Colonic mucosa (tissue), 4 donors: ENCODE data around the gene CAMSAP1. TPM values are rescaled to one million over a fixed set of nuclear protein-coding genes. Genes with fewer than 3 reads are reported as not detected.

Experiments used
- DNase-seq: peaks from one replicate; pipeline ENCODE4 v3.0.0-alpha.2; 2020
- H3K27ac ChIP-seq: fragments of 200-600 bp; one replicate; pipeline ENCODE4 v1.8.0; 2021
- H3K27me3 ChIP-seq: fragments of 200-600 bp; one replicate; pipeline ENCODE4 v1.8.0; 2021
- H3K36me3 ChIP-seq: fragments of 200-600 bp; one replicate; pipeline ENCODE4 v1.8.0; 2021
- H3K4me1 ChIP-seq: fragments of 200-600 bp; one replicate; pipeline ENCODE4 v1.8.0; 2021; ENCODE audit warnings: mild to moderate bottlenecking
- H3K4me3 ChIP-seq: fragments of 200-600 bp; one replicate; pipeline ENCODE4 v1.8.0; 2021
- H3K9ac ChIP-seq, 2 donors: one replicate each; pipeline ENCODE4 v1.7.0; 2013; ENCODE audit warnings: control low read depth in 2 of 2, low read depth in 2 of 2, low read length in 2 of 2
- H3K9me3 ChIP-seq: fragments of 200-600 bp; one replicate; pipeline ENCODE4 v1.8.0; 2021
- intact Hi-C: fragments of 100-400 bp; cut with DNase I; formaldehyde crosslinking; loops from one replicate; pipeline ENCODE4 v1.14.1; 2022
- total RNA-seq, 2 donors: library from RNA; stranded (reverse); fragmentation: NEBNext Ultra II Directional in 1 of 2; extraction: Animal tissue kit (Norgen Biotek cat#: 25700) in 1 of 2; gene quantifications; one replicate each; pipeline ENCODE4 v1.2.1, GENCODE V29; 2021
- TF ChIP-seq, protein P1 (sequence below): fragments of 200-600 bp; IDR thresholded peaks from one replicate; pipeline ENCODE4 v1.8.0; 2022; ENCODE audit warnings: antibody characterized with exemption, mild to moderate bottlenecking
- donor health status: healthy.
- donor health status: DM: no; HTN: no; CAD: no.
- donor health status: DM: no; HTN: no; CAD: no.

Gene CAMSAP1
- total RNA-seq, 2 donors from 2014 or later, result 14.0 to 14.4 TPM

DNA sequence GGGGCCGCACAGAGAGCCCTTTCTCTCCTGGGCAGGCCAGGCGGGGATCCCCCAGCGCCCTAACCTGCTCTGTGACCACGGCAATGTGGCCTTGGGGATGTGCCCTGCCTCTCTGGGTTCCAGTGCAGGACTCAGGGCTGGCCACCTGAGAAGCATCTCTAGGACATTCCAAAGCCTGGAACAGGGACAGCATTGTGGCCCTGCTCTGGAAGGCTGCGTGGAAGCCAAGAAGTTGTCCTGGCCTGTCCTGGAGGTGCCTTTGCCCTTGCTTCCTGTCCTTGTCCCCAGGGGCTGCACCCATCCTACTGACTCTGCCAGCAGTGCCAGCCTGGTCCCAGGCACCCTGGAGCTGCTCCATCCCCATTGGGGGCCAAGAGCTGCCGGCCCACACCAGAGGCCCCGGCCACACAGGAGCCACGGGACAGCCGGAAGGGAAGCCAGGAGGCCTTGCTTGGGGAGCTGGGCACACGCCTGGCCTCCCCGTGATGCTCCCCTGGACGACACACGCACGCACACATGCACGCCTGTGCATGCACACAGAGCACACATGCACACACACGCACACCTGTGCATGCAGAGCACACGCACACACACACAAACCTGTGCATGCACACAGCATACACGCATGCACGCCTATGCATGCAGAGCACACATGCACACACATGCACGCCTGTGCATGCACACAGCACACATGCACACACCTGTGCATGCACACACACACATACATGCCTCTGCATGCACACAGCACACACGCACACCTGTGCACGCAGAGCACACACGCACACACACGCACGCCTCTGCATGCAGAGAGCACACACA, 20.1 kb upstream of the CAMSAP1 start:
- no peaks in the 10 kb centered on the region for H3K36me3 ChIP-seq
- no peaks in the 10 kb centered on the region for H3K9me3 ChIP-seq
- H3K27me3 ChIP-seq, result no peaks in the 10 kb centered on the region
- no peak overlapping the region for H3K27ac ChIP-seq
- H3K9ac ChIP-seq, result no peak overlapping the region
- no peak overlapping the region for H3K4me3 ChIP-seq
- intact Hi-C loops, result no loop called here
- no peaks in the 10 kb centered on the region for H3K4me1 ChIP-seq
- no peak for DNase-seq
- TF ChIP-seq, protein P1, sequence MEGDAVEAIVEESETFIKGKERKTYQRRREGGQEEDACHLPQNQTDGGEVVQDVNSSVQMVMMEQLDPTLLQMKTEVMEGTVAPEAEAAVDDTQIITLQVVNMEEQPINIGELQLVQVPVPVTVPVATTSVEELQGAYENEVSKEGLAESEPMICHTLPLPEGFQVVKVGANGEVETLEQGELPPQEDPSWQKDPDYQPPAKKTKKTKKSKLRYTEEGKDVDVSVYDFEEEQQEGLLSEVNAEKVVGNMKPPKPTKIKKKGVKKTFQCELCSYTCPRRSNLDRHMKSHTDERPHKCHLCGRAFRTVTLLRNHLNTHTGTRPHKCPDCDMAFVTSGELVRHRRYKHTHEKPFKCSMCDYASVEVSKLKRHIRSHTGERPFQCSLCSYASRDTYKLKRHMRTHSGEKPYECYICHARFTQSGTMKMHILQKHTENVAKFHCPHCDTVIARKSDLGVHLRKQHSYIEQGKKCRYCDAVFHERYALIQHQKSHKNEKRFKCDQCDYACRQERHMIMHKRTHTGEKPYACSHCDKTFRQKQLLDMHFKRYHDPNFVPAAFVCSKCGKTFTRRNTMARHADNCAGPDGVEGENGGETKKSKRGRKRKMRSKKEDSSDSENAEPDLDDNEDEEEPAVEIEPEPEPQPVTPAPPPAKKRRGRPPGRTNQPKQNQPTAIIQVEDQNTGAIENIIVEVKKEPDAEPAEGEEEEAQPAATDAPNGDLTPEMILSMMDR, result no peak

DNA sequence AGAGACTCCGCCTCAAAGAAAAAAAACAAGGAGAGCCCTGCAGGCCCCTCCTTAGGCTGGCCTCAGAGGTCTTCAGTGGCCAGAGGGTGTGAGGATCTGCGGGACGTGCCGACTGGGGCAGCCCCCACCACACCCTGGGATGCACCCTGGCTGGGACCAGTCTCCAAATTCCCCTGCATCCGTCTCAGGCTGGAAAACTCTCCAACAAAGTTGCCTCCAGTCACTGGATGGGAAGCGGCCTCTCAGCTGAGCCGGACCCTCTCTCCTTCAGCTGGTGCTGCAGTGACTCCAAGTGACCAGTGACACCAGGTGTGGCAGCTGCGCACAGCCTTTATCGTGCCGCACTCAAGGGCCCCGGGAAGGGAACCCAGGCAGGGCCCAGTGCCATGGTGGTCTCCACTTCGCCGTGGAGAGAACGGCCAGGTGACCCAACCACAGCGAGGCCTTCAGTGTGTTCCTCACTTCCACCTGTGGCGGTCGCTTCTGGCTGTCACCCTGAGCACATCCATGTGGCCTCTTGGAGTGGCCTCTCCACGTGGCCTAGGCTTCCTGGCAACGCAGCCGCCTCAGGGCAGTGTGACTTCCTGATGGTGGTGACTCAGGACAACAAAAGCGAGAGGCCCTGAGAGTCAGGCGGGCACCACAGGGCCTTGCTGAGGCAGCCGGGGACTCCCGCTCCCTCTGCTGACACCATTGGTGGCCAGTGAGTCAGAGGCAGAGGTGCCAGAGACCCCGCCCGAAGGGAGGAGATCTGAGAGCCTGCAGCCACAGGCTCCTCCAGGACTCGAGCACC, 19.3 kb upstream of the CAMSAP1 start:
- H3K9ac ChIP-seq, result no peak overlapping the region

DNA sequence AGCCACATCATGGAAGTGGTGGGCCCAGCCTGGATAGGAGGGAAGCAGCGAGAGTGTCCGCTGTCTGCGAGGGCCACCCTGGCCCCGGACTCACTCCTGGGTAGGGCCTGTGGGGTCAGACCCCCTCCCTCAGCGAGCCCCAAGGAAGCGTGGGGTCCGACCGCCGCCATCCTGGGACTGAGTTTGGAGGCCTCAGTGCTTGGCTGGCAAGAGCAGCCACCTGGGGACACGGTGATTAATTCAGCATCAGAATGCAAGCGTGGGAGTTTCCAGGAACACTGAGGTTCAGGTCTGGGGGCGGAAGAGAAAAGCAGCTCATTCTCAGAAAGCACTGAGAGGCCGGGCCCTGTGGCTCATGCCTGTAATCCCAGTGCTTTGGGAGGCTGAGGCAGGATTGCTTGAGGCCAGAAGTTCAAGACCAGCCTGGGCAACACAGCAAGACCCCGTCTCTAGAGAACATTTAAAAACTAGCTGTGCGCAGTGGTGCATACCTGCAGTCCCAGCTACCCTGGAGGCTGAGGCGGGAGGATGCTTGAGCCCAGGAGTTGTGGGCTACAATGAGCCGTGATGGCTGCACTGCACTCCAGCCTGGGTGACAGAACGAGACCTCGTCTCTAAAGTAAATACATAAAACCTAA, 18.3 kb upstream of the CAMSAP1 start:
- no peaks in the 10 kb centered on the region for H3K4me1 ChIP-seq
- no peak overlapping the region for H3K9ac ChIP-seq
- no peak overlapping the region for H3K4me3 ChIP-seq
- no peaks in the 10 kb centered on the region for H3K27me3 ChIP-seq
- TF ChIP-seq, protein P1, result no peak
- H3K36me3 ChIP-seq, result no peaks in the 10 kb centered on the region
- no peak overlapping the region for H3K27ac ChIP-seq
- DNase-seq, result no peak
- intact Hi-C loops, result no loop called here
- no peaks in the 10 kb centered on the region for H3K9me3 ChIP-seq

More for the DNA sequence above, 19.3 kb upstream of the CAMSAP1 start:
- H3K4me3 ChIP-seq, result no peak overlapping the region
- H3K36me3 ChIP-seq, result no peaks in the 10 kb centered on the region
- no peak for DNase-seq
- TF ChIP-seq, protein P1, result no peak
- intact Hi-C loops, result no loop called here
- H3K9me3 ChIP-seq, result no peaks in the 10 kb centered on the region
- H3K27ac ChIP-seq, result no peak overlapping the region
- H3K27me3 ChIP-seq, result no peaks in the 10 kb centered on the region
- no peaks in the 10 kb centered on the region for H3K4me1 ChIP-seq

DNA sequence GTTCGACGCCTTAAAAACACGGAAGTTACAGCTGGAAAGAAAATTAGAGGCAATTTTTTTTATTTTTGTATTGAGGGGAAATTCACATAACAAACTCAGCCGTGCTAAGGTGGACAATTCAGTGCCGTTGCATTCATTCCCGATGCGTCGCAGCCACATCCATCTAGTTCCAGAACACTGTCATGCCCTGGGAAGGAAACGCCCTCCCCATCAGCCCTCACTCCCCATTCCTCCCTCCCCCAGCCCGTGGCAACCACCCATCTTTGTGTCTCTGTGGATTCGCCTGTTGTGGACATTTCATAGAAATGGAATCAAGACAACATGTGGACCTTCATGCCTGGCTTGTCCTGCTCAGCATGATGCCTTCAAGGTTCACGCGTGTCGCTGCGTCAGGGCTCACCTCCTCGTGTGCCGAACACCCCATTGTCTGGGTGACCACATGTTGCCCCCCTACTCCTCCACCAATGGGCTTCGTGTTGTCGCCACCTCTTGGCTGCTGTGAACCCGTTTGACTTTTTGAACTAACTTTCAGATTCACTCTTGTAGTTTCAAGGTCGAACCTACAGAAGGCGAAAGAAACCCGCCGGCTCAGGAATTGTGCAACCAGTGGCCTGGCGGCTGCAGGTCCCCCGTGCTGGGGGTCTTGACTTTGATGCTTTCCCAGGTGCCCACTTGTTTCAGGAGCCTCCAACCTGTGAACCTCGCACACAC, 17.4 kb upstream of the CAMSAP1 start:
- H3K27ac ChIP-seq, result no peak overlapping the region
- no peaks in the 10 kb centered on the region for H3K9me3 ChIP-seq
- H3K27me3 ChIP-seq, result no peaks in the 10 kb centered on the region
- no peak overlapping the region for H3K9ac ChIP-seq
- TF ChIP-seq, protein P1, result no peak
- no peak for DNase-seq
- intact Hi-C loops, result no loop called here
- no peak overlapping the region for H3K4me3 ChIP-seq
- no peaks in the 10 kb centered on the region for H3K36me3 ChIP-seq
- no peaks in the 10 kb centered on the region for H3K4me1 ChIP-seq

DNA sequence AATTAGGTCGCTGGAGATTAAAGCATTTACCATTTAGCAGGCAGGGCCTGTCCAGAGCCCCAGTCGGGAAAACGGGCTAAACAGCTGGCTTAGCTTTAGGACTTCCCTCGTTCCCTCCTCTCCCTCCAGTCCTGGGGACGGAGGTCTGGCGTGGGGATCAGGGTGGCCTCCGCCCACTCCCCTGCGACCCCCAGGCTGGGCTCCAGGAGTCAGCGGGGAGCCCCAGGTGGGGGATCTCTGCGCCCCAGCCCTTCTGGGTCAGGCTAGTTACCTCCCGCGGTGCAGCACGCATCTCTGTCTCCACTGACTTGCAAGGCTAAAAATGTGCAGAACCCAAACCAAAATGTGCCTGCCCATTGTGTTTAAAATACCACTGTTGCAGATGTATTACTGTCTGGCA, 16.2 kb upstream of the CAMSAP1 start:
- Histone ChIP-seq H3K4me1 (no peaks in the 10 kb centered on the region), H3K27me3 (no peaks in the 10 kb centered on the region), H3K27ac (no peak overlapping the region), H3K36me3 (no peaks in the 10 kb centered on the region), H3K9ac (no peak overlapping the region), H3K4me3 (no peak overlapping the region), H3K9me3 (no peaks in the 10 kb centered on the region)
- TF ChIP-seq, protein P1, result no peak
- intact Hi-C loops, result no loop called here
- DNase-seq, result no peak
